Thymus (tissue), 11 donors: ENCODE results near the gene PAQR8. TPM values are rescaled to one million over a fixed set of nuclear protein-coding genes. Genes with fewer than 3 reads are reported as not detected.
A peak's percentile ranks its signal among the peaks of the same experiment; 100 is the strongest.

Source experiments
- DNase-seq, 9 donors: peaks; one replicate each; pipeline ENCODE4 v3.0.0-alpha.2; 2013; ENCODE audit warnings: low spot score in 9 of 9, low read depth in 6 of 9, missing footprints in 1 of 9
- H3K27ac ChIP-seq, 2 donors: one replicate each; pipeline ENCODE4 v1.5.1; 2013; ENCODE audit warnings: control low read depth in 1 of 2, low read depth in 1 of 2, low read length in 1 of 2, mild to moderate bottlenecking in 1 of 2, moderate library complexity in 1 of 2
- H3K27me3 ChIP-seq, 2 donors: one replicate each; pipeline ENCODE4 v1.5.1; 2013; ENCODE audit warnings: low read length in 1 of 2; ENCODE audit not compliant: control insufficient read depth in 2 of 2, insufficient read depth in 1 of 2
- H3K36me3 ChIP-seq, 2 donors: one replicate each; pipeline ENCODE4 v1.5.1; 2013; ENCODE audit warnings: low read length in 1 of 2, mild to moderate bottlenecking in 1 of 2, moderate library complexity in 1 of 2; ENCODE audit not compliant: control insufficient read depth in 2 of 2, insufficient read depth in 2 of 2
- H3K4me1 ChIP-seq, 2 donors: one replicate each; pipeline ENCODE4 v1.5.1; 2013; ENCODE audit warnings: low read length in 2 of 2; ENCODE audit not compliant: control insufficient read depth in 2 of 2, insufficient read depth in 2 of 2
- H3K4me3 ChIP-seq, 2 donors: one replicate each; pipeline ENCODE4 v1.5.1; 2013; ENCODE audit warnings: low read length in 2 of 2, control low read depth in 1 of 2, mild to moderate bottlenecking in 1 of 2
- H3K9me3 ChIP-seq, 2 donors: one replicate each; pipeline ENCODE4 v1.5.1; 2013; ENCODE audit warnings: low read length in 1 of 2, mild to moderate bottlenecking in 1 of 2; ENCODE audit not compliant: control insufficient read depth in 2 of 2, insufficient read depth in 1 of 2
- WGBS: extraction: QIAGEN DNeasy Blood & Tissue Kit; methylation state at CpG from one replicate; pipeline ENCODE4 v1.1.7; 2013; 5-methylcytosine and 5-hydroxymethylcytosine counted together
- polyA plus RNA-seq: library from polyadenylated mRNA; stranded (reverse); fragments of 200-250 nt; gene quantifications from one replicate; pipeline ENCODE4 v1.2.3, GENCODE V29; 2013
- total RNA-seq: library from RNA; stranded (reverse); fragments of 120-200 nt; gene quantifications from one replicate; pipeline ENCODE4 v1.2.4, GENCODE V29; 2013
- donor health status: healthy.

PAQR8 gene
- total and polyA plus RNA-seq, 2 donors: 7.9 to 11.3 TPM

DNA sequence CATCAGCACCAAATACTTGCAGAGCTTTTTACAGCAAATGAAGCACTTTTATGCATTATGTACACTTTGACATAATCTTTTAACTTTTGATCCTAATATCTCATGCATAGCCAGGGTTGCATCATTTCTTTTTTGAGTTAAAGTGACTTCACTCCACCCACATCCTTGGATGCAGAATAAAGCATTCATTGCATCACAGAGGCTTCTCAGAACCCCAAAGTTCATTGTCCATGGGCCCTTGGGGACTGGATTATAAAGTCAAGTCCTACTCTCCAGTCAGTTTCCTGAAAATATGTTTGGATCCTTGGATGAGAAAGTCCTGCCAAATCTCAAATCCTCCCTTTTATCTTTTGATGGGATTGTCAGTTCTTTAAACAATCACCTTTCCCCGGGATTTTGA is 47.5 kb downstream of the PAQR8 start:
- DNase-seq: no peak
- Histone ChIP-seq H3K27me3 (no peaks in the 10 kb centered on the region), H3K4me1 (no peaks in the 10 kb centered on the region), H3K4me3 (no peak overlapping the region), H3K9me3 (no peaks in the 10 kb centered on the region), H3K36me3 (peaks cover 0 to 2% of the 10 kb centered on the region in 2 donors), H3K27ac (no peak overlapping the region)
- WGBS: 90% methylated on average over 1 of the region's 1 CpG

DNA sequence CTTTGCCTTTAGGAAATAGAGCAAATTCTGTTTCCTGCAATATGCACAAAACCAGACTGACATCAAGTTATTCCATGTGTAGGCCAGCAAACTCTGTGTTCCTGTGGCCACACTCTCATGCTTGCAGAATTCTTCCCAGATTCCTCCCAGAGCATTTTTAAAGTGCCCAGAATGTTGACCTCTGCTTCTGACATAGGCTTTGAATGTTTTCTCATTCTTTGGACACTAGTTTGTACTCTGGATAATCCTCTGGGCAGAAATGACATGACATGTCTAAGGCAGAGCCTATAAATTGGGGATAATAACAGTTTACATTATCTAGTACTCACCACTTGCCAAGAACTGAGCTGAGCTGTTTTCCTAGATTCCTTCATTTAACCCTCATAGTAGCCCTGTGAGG is 49.0 kb downstream of the PAQR8 start:
- DNase-seq: no peak
- no peak overlapping the region for H3K27ac ChIP-seq
- H3K27me3 ChIP-seq: no peaks in the 10 kb centered on the region
- H3K4me1 ChIP-seq: no peaks in the 10 kb centered on the region
- no peaks in the 10 kb centered on the region for H3K9me3 ChIP-seq
- H3K4me3 ChIP-seq: no peak overlapping the region
- no peaks in the 10 kb centered on the region for H3K36me3 ChIP-seq

DNA sequence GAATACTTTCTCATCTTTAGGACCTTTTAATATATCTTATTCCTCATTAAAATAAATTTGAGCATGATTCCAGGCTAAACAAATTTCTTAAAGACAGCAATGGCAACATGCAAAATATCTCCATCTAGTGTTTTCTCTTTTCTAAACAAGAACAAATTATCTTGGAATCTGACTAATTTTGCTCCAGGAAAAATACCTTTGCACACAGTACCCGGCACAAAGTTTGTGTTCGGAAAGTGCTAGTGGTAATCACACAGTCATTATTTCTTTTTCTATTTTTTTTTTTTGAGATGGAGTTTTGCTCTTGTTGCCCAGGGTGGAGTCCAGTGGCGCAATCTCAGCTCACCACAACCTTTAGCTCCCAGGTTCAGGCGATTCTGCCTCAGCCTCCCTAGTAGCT is 50.0 kb downstream of the PAQR8 start:
- no peak overlapping the region for H3K4me3 ChIP-seq
- no peak overlapping the region for H3K27ac ChIP-seq
- no peaks in the 10 kb centered on the region for H3K36me3 ChIP-seq
- no peaks in the 10 kb centered on the region for H3K9me3 ChIP-seq
- no peak for DNase-seq
- WGBS: 96% methylated on average over 4 of the region's 4 CpGs
- no peaks in the 10 kb centered on the region for H3K4me1 ChIP-seq
- no peaks in the 10 kb centered on the region for H3K27me3 ChIP-seq

DNA sequence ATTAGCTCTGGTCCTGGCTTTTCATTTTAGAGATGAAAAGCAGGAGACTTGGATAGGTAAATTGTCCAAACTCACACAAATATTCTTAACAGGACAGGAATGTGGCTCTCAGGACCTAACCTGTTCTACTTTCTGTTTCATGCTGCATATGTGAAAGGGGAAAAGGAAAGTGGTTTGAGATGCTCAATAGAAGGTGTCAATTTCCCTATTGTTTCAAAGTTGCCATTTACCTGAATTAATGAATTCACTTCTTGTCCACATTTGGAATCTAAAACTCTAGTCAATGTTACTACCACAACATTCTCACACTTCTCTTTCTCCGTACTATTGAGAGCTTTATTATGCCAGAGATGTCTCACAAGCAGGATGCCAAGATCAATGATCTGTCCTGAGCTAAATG is 53.4 kb downstream of the PAQR8 start:
- no peak overlapping the region for H3K4me3 ChIP-seq
- no peak overlapping the region for H3K27ac ChIP-seq
- WGBS: 93% methylated on average over 1 of the region's 1 CpG
- no peaks in the 10 kb centered on the region for H3K36me3 ChIP-seq
- no peaks in the 10 kb centered on the region for H3K27me3 ChIP-seq
- H3K9me3 ChIP-seq: no peaks in the 10 kb centered on the region
- H3K4me1 ChIP-seq: peaks cover 7 to 12% of the 10 kb centered on the region in 2 donors
- no peak for DNase-seq

DNA sequence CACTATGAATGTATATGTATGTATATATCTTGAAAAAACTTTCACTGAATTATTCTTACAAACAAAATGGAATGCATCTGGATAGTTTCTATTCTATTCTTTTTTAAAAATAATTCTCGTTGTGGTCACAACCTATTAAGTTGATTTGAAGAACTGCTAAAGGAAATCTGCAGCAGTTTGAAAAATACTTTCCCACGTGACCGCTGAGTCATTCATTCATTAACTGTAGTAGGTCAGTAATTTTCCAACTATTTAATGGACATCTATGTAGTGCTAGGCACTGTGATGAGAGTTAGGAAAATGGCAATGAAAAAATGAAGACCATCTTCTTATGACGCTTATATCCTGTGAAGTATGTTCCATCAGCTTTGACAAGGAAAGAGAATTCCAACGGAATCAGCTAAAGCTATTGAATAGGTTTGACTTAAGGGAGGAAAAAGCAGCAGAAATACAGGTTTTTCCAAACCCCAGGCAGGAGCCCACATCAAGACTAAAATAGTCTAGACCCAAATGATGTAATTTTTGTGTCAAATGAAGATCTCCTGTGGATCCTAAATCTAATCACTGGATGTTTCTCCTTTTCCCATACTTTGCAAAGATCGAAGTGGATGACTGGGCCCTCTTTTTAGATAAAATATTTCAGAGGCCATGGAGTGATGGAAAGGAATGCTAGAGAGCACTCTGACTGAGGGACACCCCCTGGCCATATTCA is 54.1 kb downstream of the PAQR8 start:
- H3K4me3 ChIP-seq: no peak overlapping the region
- H3K27ac ChIP-seq: no peak overlapping the region
- peaks cover 0 to 3% of the 10 kb centered on the region in 2 donors for H3K27me3 ChIP-seq
- 46% methylated on average over 6 of the region's 6 CpGs for WGBS
- H3K36me3 ChIP-seq: no peaks in the 10 kb centered on the region
- H3K4me1 ChIP-seq: peaks cover 14 to 19% of the 10 kb centered on the region in 2 donors
- no peak for DNase-seq
- no peaks in the 10 kb centered on the region for H3K9me3 ChIP-seq

DNA sequence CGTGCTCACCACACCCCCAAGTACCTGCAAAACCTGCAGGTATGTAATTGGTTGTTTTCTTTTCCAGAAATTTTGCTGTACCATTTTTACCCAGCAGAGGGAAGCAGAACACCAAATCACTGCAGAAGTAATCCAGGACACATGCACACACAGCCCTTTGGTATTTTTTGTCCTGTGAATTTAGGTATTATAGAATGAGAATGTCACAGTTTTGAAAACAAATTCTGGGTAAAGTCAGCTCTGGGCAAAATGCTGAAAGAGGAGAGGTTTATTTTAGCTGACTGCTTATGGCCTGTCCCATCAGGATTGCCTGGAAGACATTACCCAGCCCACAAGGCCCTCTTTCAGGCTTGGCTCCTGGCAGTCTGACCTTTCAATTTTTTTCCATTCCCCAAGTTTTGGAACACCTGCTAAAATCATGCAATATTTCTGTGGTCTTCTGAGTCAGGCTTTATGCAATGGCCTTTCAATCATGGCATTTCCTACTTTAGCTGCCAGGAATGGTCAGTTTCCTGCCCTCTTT is 54.7 kb downstream of the PAQR8 start:
- WGBS: 2% methylated on average over 1 of the region's 1 CpG
- peak in 6 of 9 donors; percentile 45 to 86 (median 76) for DNase-seq
- H3K4me1 ChIP-seq: peaks cover 15 to 19% of the 10 kb centered on the region in 2 donors
- no peak overlapping the region for H3K27ac ChIP-seq
- H3K4me3 ChIP-seq: no peak overlapping the region
- H3K9me3 ChIP-seq: no peaks in the 10 kb centered on the region
- H3K36me3 ChIP-seq: no peaks in the 10 kb centered on the region
- peaks cover 0 to 3% of the 10 kb centered on the region in 2 donors for H3K27me3 ChIP-seq

DNA sequence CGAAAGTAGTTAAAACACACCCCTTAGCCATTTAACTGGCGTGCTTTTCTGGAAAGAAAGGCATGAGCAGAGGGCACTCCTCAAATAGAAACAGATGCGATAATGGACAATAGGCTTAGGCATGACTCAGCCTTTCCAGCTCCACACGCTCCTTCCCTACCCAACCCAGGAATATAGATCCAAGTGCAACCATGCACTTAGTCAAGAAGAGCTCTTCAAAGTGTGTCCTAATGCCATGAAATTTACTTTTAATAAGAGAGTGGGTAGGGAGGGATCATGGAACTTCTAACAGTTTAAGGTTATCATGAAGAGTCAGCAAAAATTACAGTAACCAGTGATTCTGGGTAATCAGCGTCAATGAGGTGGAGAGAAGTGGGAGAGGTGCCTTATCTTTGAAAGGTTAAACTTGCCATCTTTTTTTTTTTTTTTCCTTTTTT is 55.7 kb downstream of the PAQR8 start:
- Histone ChIP-seq H3K27ac (no peak overlapping the region), H3K4me1 (peaks cover 15 to 19% of the 10 kb centered on the region in 2 donors), H3K36me3 (no peaks in the 10 kb centered on the region), H3K4me3 (no peak overlapping the region), H3K9me3 (no peaks in the 10 kb centered on the region), H3K27me3 (peaks cover 0 to 3% of the 10 kb centered on the region in 2 donors)
- DNase-seq: no peak
- WGBS: 99% methylated on average over 5 of the region's 5 CpGs

DNA sequence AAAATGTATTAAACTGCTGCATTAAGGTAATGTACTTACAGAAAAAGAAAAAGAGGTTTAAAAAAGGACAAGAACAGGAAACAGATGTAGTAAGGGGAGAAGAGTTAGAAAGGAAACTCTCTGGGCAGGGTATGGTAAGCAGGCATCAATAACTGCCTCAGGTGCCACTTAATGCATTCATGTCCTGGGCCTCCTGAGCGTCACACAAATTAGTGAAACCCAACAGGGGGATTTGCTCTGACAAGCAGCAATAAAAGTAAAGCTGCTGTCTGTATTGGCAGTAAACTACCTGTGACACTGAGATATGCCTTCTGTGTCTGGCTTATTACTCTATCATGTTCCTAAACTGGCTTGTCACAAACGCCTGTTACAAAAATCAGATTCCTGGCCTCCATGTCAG is 56.7 kb downstream of the PAQR8 start:
- peaks cover 15 to 19% of the 10 kb centered on the region in 2 donors for H3K4me1 ChIP-seq
- WGBS: 71% methylated on average over 2 of the region's 2 CpGs
- H3K27ac ChIP-seq: no peak overlapping the region

DNA sequence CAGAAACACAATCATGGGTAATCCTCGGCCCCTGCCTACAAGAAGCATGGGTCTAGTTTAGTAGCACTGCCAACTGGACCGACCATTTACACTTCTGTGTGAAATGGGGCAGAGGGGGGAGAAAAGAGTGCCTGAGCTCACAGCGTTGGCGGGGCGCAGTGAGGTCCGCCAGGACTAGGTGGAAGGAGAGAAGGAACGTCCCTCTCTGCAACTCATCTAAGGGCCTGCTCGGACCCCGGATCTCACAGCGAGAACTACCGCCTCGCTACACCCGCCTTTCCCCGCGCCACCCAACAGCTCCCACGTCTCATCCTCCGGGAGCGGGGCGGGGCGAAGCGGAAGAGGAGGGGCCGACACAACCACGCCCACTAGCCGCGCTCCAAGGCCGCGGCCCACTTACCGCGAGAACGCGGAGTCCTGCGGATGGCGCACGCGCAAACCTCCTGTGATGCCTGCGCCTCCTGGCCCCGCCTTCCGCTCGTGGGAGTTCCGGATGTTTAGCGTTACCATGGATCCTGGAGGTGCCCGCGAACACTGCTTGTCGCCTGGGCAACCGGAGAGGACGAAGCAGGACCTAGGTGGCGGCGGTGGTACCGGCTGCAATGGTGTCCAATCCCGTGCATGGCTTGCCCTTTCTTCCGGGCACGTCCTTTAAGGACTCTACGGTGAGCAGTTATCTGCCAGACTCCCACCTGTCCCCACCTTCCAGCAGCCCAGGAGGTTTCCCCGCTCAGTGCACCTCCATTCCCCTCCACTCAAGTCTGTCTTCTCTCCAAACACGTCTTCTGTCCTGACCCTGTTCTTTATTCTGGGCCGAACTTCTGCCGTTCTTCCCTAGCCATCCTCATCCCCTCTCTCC is 58.1 kb downstream of the PAQR8 start, which contains the start of gene EFHC1:
Gene EFHC1 (plus strand): TSS at position 534 of the 859 bp plus-strand sequence. CDS start 69 bp downstream, at position 603.
- peaks cover 15 to 19% of the 10 kb centered on the region in 2 donors for H3K4me1 ChIP-seq
- peak within 1 kb of the TSS; percentile 68 to 82 for H3K27ac ChIP-seq
- under 1% methylated on average over 57 of the region's 57 CpGs for WGBS
- H3K27me3 ChIP-seq: peaks cover 0 to 3% of the 10 kb centered on the region in 2 donors
- DNase-seq: peak; percentile 92 to 99 (median 97)
- no peaks in the 10 kb centered on the region for H3K36me3 ChIP-seq
- H3K4me3 ChIP-seq: peak within 1 kb of the TSS; percentile 76 to 84
- H3K9me3 ChIP-seq: no peaks in the 10 kb centered on the region

More for the DNA sequence above, 56.7 kb downstream of the PAQR8 start:
- DNase-seq: no peak
- peaks cover 0 to 3% of the 10 kb centered on the region in 2 donors for H3K27me3 ChIP-seq
- no peak overlapping the region for H3K4me3 ChIP-seq
- no peaks in the 10 kb centered on the region for H3K36me3 ChIP-seq
- no peaks in the 10 kb centered on the region for H3K9me3 ChIP-seq
